CD4-positive, CD25-positive, alpha-beta regulatory T cell (primary cell): ENCODE results near the gene NT5C3B. TPM values are rescaled to one million over a fixed set of nuclear protein-coding genes. Genes with fewer than 3 reads are reported as not detected.
A peak's percentile ranks its signal among the peaks of the same experiment; 100 is the strongest.

Source experiments
- ATAC-seq, 2 donors: fragments of 150-1000 bp; cut with Tn5 transposase; one replicate each; pipeline ENCODE4 v1.10.0; 2021; ENCODE audit warnings: low read depth in 2 of 2, moderate number of reproducible peaks in 2 of 2, moderate library complexity in 1 of 2
- DNase-seq, 3 donors: peaks; one replicate each; pipeline versions ENCODE4 v3.0.0 to v3.0.0-alpha.2; 2012 to 2022; ENCODE audit warnings: mixed read lengths in 1 of 3
- H3K27ac ChIP-seq: one replicate; pipeline ENCODE4 v1.7.0; 2013; ENCODE audit warnings: mild to moderate bottlenecking, low read length; ENCODE audit not compliant: insufficient read depth, poor library complexity, severe bottlenecking
- H3K27me3 ChIP-seq: one replicate; pipeline ENCODE4 v1.7.0; 2013; ENCODE audit warnings: low read length; ENCODE audit not compliant: control insufficient read depth, insufficient read depth
- H3K36me3 ChIP-seq: one replicate; pipeline ENCODE4 v1.7.0; 2013; ENCODE audit warnings: mild to moderate bottlenecking, low read length, moderate library complexity; ENCODE audit not compliant: control insufficient read depth, insufficient read depth
- H3K4me1 ChIP-seq: 2 replicates; pipeline ENCODE4 v1.7.0; 2013; ENCODE audit warnings: mild to moderate bottlenecking, low read length; ENCODE audit not compliant: insufficient read depth, control insufficient read depth, poor library complexity, severe bottlenecking
- H3K4me3 ChIP-seq: one replicate; pipeline ENCODE4 v1.7.0; 2013; ENCODE audit warnings: low read depth, mild to moderate bottlenecking, low read length, moderate library complexity
- H3K9me3 ChIP-seq, 2 experiments: 1 replicate in 1 of 2; 2 replicates in 1 of 2; pipeline ENCODE4 v1.7.0; 2013; ENCODE audit warnings: low read length in 2 of 2, mild to moderate bottlenecking in 1 of 2, moderate library complexity in 1 of 2; ENCODE audit not compliant: control insufficient read depth in 2 of 2
- H3K27ac Mint-ChIP-seq, 3 donors: one replicate each; pipeline ENCODE4 v1.8.0; 2020 to 2022; ENCODE audit warnings: mild to moderate bottlenecking in 3 of 3, mixed read lengths in 3 of 3, moderate library complexity in 2 of 3
- H3K27me3 Mint-ChIP-seq: one replicate; pipeline ENCODE4 v1.8.0; 2022; ENCODE audit warnings: mild to moderate bottlenecking, mixed read lengths
- H3K36me3 Mint-ChIP-seq: one replicate; pipeline ENCODE4 v1.8.0; 2020; ENCODE audit warnings: mixed read lengths
- H3K4me1 Mint-ChIP-seq, 4 donors: one replicate each; pipeline ENCODE4 v1.8.0; 2020 to 2022; ENCODE audit warnings: mixed read lengths in 4 of 4, mild to moderate bottlenecking in 1 of 4
- H3K4me3 Mint-ChIP-seq, 4 donors: one replicate each; pipeline ENCODE4 v1.8.0; 2020 to 2022; ENCODE audit warnings: mild to moderate bottlenecking in 4 of 4, mixed read lengths in 4 of 4, moderate library complexity in 3 of 4
- H3K9me3 Mint-ChIP-seq, 7 donors: one replicate each; pipeline ENCODE4 v1.8.0; 2020 to 2022; ENCODE audit warnings: mixed read lengths in 7 of 7, mild to moderate bottlenecking in 3 of 7, moderate library complexity in 2 of 7
- polyA plus RNA-seq, 4 donors: library from polyadenylated mRNA; unstranded; fragments of 300-500 nt; fragmentation: Illumina TruSeq; gene quantifications; one replicate each; pipeline ENCODE4 v1.2.3, GENCODE V29; 2021
- total RNA-seq: library from RNA; stranded (reverse); gene quantifications from one replicate; pipeline ENCODE4 v1.2.3, GENCODE V29; 2022

Gene NT5C3B
- total and polyA plus RNA-seq, 5 donors from 2014 or later: 15.5 to 37.7 (median 17.9) TPM

GRCh38 chr17:41794540-41794975 lies 41.5 kb downstream of the NT5C3B start:
- H3K27me3 ChIP-seq: no peaks in the 10 kb centered on the region
- H3K9me3 ChIP-seq: no peaks in the 10 kb centered on the region
- Mint-ChIP-seq H3K4me1 (peaks cover 0 to 3% (median 0%) of the 10 kb centered on the region in 4 donors), H3K4me3 (no peak overlapping the region), H3K27ac (no peak overlapping the region), H3K36me3 (no peaks in the 10 kb centered on the region), H3K9me3 (no peaks in the 10 kb centered on the region), H3K27me3 (peaks cover 11% of the 10 kb centered on the region)
- ATAC-seq (no peak), DNase-seq (no peak)
- H3K27ac ChIP-seq: no peak overlapping the region
- H3K4me1 ChIP-seq: no peaks in the 10 kb centered on the region
- no peak overlapping the region for H3K4me3 ChIP-seq
- H3K36me3 ChIP-seq: no peaks in the 10 kb centered on the region

GRCh38 chr17:41793784-41794539 lies 42.1 kb downstream of the NT5C3B start:
- DNase-seq (no peak), ATAC-seq (no peak)
- no peaks in the 10 kb centered on the region for H3K9me3 Mint-ChIP-seq
- H3K4me1 Mint-ChIP-seq: peaks cover 0 to 6% (median 0%) of the 10 kb centered on the region in 4 donors
- H3K27ac ChIP-seq: no peak overlapping the region
- H3K27me3 ChIP-seq: no peaks in the 10 kb centered on the region
- H3K4me3 ChIP-seq: no peak overlapping the region
- no peaks in the 10 kb centered on the region for H3K36me3 ChIP-seq
- no peak overlapping the region for H3K27ac Mint-ChIP-seq
- H3K36me3 Mint-ChIP-seq: no peaks in the 10 kb centered on the region
- no peaks in the 10 kb centered on the region for H3K9me3 ChIP-seq
- no peaks in the 10 kb centered on the region for H3K4me1 ChIP-seq
- H3K27me3 Mint-ChIP-seq: peaks cover 14% of the 10 kb centered on the region
- H3K4me3 Mint-ChIP-seq: no peak overlapping the region

GRCh38 chr17:41792845-41793783 lies 42.9 kb downstream of the NT5C3B start:
- ATAC-seq (no peak), DNase-seq (no peak)
- peaks cover 0 to 12% (median 0%) of the 10 kb centered on the region in 4 donors for H3K4me1 Mint-ChIP-seq
- H3K9me3 Mint-ChIP-seq: no peaks in the 10 kb centered on the region
- peaks cover 20% of the 10 kb centered on the region for H3K27me3 Mint-ChIP-seq
- Histone ChIP-seq H3K36me3 (no peaks in the 10 kb centered on the region), H3K9me3 (no peaks in the 10 kb centered on the region), H3K27ac (no peak overlapping the region), H3K27me3 (no peaks in the 10 kb centered on the region), H3K4me3 (no peak overlapping the region), H3K4me1 (no peaks in the 10 kb centered on the region)
- no peaks in the 10 kb centered on the region for H3K36me3 Mint-ChIP-seq
- peak overlapping the region in 1 of 3 donors; percentile 21 for H3K27ac Mint-ChIP-seq
- H3K4me3 Mint-ChIP-seq: no peak overlapping the region

DNA sequence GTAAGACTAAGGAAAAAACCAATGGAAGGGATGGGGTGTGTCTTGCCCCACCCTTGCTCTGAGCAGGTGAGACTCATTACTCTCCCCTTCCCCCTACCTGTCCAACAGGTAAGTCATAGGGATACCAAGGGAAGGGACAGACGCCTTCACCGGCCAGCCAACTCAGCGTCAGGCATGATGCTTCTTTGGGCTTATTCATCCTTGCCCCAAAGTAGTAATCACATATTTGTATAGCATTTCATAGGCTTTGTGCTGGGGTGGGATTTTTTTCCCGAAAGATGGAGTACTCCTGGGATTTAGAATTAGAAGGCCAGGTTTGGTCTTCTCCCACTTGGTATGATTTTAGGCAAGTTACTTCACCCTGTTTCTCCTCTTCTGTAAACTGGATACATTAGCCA lies 49.0 kb downstream of the NT5C3B start:
- Mint-ChIP-seq H3K4me1 (peaks cover 0 to 34% (median 5%) of the 10 kb centered on the region in 4 donors), H3K36me3 (no peaks in the 10 kb centered on the region), H3K27ac (no peak overlapping the region), H3K9me3 (peaks cover 0 to 3% (median 0%) of the 10 kb centered on the region in 7 donors), H3K27me3 (peaks cover 39% of the 10 kb centered on the region), H3K4me3 (peak overlapping the region; percentile 72 to 86 (median 79))
- H3K36me3 ChIP-seq: no peaks in the 10 kb centered on the region
- DNase-seq (no peak), ATAC-seq (no peak)
- H3K4me3 ChIP-seq: no peak overlapping the region
- H3K27me3 ChIP-seq: peaks cover 8% of the 10 kb centered on the region
- H3K4me1 ChIP-seq: peaks cover 16% of the 10 kb centered on the region
- H3K27ac ChIP-seq: no peak overlapping the region
- H3K9me3 ChIP-seq: no peaks in the 10 kb centered on the region

GRCh38 chr17:41786227-41787020 lies 49.6 kb downstream of the NT5C3B start, which contains the start of gene JUP:
Gene JUP, minus strand, starts transcription at chr17:41786711. Its CDS starts 14,857 bp downstream, at chr17:41771854.
- peak; percentile 74 to 87 (median 81) for DNase-seq
- Histone ChIP-seq H3K36me3 (no peaks in the 10 kb centered on the region), H3K27ac (no peak within 1 kb of the TSS), H3K9me3 (no peaks in the 10 kb centered on the region), H3K27me3 (peaks cover 8% of the 10 kb centered on the region), H3K4me1 (peaks cover 16% of the 10 kb centered on the region), H3K4me3 (no peak within 1 kb of the TSS)
- peaks cover 0 to 34% (median 5%) of the 10 kb centered on the region in 4 donors for H3K4me1 Mint-ChIP-seq
- H3K27ac Mint-ChIP-seq: peak within 1 kb of the TSS in 1 of 3 donors; percentile 38
- ATAC-seq: peak; percentile 84 to 85
- peaks cover 39% of the 10 kb centered on the region for H3K27me3 Mint-ChIP-seq
- peaks cover 0 to 3% (median 0%) of the 10 kb centered on the region in 7 donors for H3K9me3 Mint-ChIP-seq
- peak within 1 kb of the TSS; percentile 72 to 86 (median 79) for H3K4me3 Mint-ChIP-seq
- H3K36me3 Mint-ChIP-seq: no peaks in the 10 kb centered on the region

- peak overlapping the region in 2 of 4 donors; percentile 59 to 69 for H3K4me3 Mint-ChIP-seq
- H3K9me3 Mint-ChIP-seq: peaks cover 0 to 3% (median 0%) of the 10 kb centered on the region in 7 donors
- DNase-seq (no peak), ATAC-seq (no peak)
- H3K36me3 Mint-ChIP-seq: no peaks in the 10 kb centered on the region
- H3K4me1 Mint-ChIP-seq: peaks cover 0 to 34% (median 5%) of the 10 kb centered on the region in 4 donors
- Histone ChIP-seq H3K4me1 (peaks cover 16% of the 10 kb centered on the region), H3K27me3 (peaks cover 8% of the 10 kb centered on the region), H3K27ac (no peak overlapping the region), H3K4me3 (no peak overlapping the region), H3K9me3 (no peaks in the 10 kb centered on the region), H3K36me3 (no peaks in the 10 kb centered on the region)
- H3K27ac Mint-ChIP-seq: peak overlapping the region in 1 of 3 donors; percentile 38
- peaks cover 39% of the 10 kb centered on the region for H3K27me3 Mint-ChIP-seq
These were observed 50.2 kb downstream of the NT5C3B start for GRCh38 chr17:41785859-41786226.
